GM18951 (cell line): ENCODE measurements around the gene AFF3.

Experiments used
- POLR2A ChIP-seq: IDR thresholded peaks from 4 replicates; pipeline ENCODE4 v1.6.1; 2011; ENCODE audit warnings: mild to moderate bottlenecking; ENCODE audit not compliant: insufficient read length, insufficient read depth; ENCODE audit errors: extremely low read depth
- in situ Hi-C: fragments of 300-500 bp; cut with MboI; formaldehyde crosslinking; loops from one replicate; pipeline ENCODE4 v1.12.0; 2022; ENCODE audit warnings: low sequenced_read_pairs, mixed read lengths, inconsistent platforms; ENCODE audit not compliant: unreplicated experiment

Gene AFF3

GRCh38 chr2:99811544-99811943, 330.8 kb downstream of the AFF3 start:
- no peak for TF ChIP-seq POLR2A
- in situ Hi-C loops = no loop called here

GRCh38 chr2:99810225-99810624, 332.2 kb downstream of the AFF3 start:
- in situ Hi-C loops = no loop called here
- TF ChIP-seq POLR2A = no peak

- TF ChIP-seq POLR2A = no peak
- in situ Hi-C loops = no loop called here
Measured at GRCh38 chr2:99809259-99809900, 333.0 kb downstream of the AFF3 start.

GRCh38 chr2:99808361-99809200, 333.8 kb downstream of the AFF3 start:
- in situ Hi-C loops = no loop called here
- no peak for TF ChIP-seq POLR2A

- in situ Hi-C loops = no loop called here
Measured at GRCh38 chr2:99806758-99807157, 335.6 kb downstream of the AFF3 start.

GRCh38 chr2:99805930-99806476, 336.4 kb downstream of the AFF3 start:
- in situ Hi-C loops = no loop called here
- TF ChIP-seq POLR2A = no peak

More at GRCh38 chr2:99806758-99807157, 335.6 kb downstream of the AFF3 start:
- TF ChIP-seq POLR2A = no peak

- TF ChIP-seq POLR2A = no peak
- in situ Hi-C loops = no loop called here
Measured at GRCh38 chr2:99803846-99804245, 338.5 kb downstream of the AFF3 start.

- no peak for TF ChIP-seq POLR2A
- in situ Hi-C loops = no loop called here
Measured at GRCh38 chr2:99802734-99803133, 339.7 kb downstream of the AFF3 start.

- in situ Hi-C loops = no loop called here
- TF ChIP-seq POLR2A = no peak
Measured at GRCh38 chr2:99801327-99801901, 341.0 kb downstream of the AFF3 start.

GRCh38 chr2:99797475-99797874, 344.9 kb downstream of the AFF3 start:
- in situ Hi-C loops = no loop called here
- TF ChIP-seq POLR2A = no peak

GRCh38 chr2:99794414-99794813, 348.0 kb downstream of the AFF3 start:
- TF ChIP-seq POLR2A = no peak

GRCh38 chr2:99793022-99793421, 349.4 kb downstream of the AFF3 start:
- in situ Hi-C loops = no loop called here
- no peak for TF ChIP-seq POLR2A

More at GRCh38 chr2:99794414-99794813, 348.0 kb downstream of the AFF3 start:
- in situ Hi-C loops = no loop called here

- in situ Hi-C loops = no loop called here
- TF ChIP-seq POLR2A = no peak
Measured at GRCh38 chr2:99789849-99790248, 352.5 kb downstream of the AFF3 start.
